WERI-Rb-1 (cell line): ENCODE results near the gene YWHAB.

Experiments
- DNase-seq: peaks from one replicate; pipeline ENCODE4 v3.0.0-alpha.2; 2020
- H3K27ac ChIP-seq: fragments of 250-450 bp; sonication (Bioruptor Pico); 2 replicates; pipeline ENCODE4 v1.5.1; 2020; ENCODE audit warnings: mild to moderate bottlenecking, moderate library complexity
- H3K27me3 ChIP-seq: fragments of 250-450 bp; sonication (Bioruptor Pico); 2 replicates; pipeline ENCODE4 v1.5.1; 2021; ENCODE audit warnings: mild to moderate bottlenecking, low read depth, moderate library complexity; ENCODE audit not compliant: insufficient read depth, severe bottlenecking
- H3K36me3 ChIP-seq: fragments of 250-450 bp; sonication (Bioruptor Pico); 2 replicates; pipeline ENCODE4 v1.5.1; 2020; ENCODE audit warnings: mild to moderate bottlenecking, moderate library complexity
- H3K4me3 ChIP-seq: 2 replicates; pipeline ENCODE4 v1.5.1; 2011; ENCODE audit warnings: low read depth, mild to moderate bottlenecking, control low read depth, low read length
- H3K9me3 ChIP-seq: fragments of 250-450 bp; sonication (Bioruptor Pico); 2 replicates; pipeline ENCODE4 v1.5.1; 2021; ENCODE audit warnings: mild to moderate bottlenecking, moderate library complexity; ENCODE audit not compliant: severe bottlenecking
- TF ChIP-seq, protein P1 (sequence below): IDR thresholded peaks from 2 replicates; pipeline ENCODE4 v1.5.1; 2011; ENCODE audit warnings: low read depth, mild to moderate bottlenecking, control low read depth, inconsistent platforms, low read length

YWHAB gene

DNA sequence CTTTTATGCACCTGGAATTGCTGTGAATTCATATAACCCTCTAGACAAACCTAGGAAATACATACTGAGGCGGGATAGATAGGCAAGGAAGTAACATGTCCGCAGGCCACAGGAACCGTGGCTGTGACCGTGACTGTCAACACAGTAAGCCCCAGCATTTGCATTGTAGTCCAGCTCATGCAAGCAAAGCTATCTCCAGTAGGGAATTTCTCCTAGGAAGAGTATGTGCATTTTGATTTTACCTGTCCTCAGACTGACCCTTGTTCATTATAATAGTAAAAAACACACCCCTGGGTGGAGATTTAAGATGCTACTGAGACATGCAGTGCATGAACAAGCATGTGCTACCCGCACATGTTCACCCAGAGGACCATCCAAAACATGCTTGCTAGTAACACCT lies 44.7 kb upstream of the YWHAB start:
- DNase-seq: no peak
- Histone ChIP-seq H3K4me3 (no peak overlapping the region), H3K36me3 (no peaks in the 10 kb centered on the region), H3K9me3 (no peaks in the 10 kb centered on the region), H3K27me3 (no peaks in the 10 kb centered on the region), H3K27ac (no peak overlapping the region)
- TF ChIP-seq, protein P1, sequence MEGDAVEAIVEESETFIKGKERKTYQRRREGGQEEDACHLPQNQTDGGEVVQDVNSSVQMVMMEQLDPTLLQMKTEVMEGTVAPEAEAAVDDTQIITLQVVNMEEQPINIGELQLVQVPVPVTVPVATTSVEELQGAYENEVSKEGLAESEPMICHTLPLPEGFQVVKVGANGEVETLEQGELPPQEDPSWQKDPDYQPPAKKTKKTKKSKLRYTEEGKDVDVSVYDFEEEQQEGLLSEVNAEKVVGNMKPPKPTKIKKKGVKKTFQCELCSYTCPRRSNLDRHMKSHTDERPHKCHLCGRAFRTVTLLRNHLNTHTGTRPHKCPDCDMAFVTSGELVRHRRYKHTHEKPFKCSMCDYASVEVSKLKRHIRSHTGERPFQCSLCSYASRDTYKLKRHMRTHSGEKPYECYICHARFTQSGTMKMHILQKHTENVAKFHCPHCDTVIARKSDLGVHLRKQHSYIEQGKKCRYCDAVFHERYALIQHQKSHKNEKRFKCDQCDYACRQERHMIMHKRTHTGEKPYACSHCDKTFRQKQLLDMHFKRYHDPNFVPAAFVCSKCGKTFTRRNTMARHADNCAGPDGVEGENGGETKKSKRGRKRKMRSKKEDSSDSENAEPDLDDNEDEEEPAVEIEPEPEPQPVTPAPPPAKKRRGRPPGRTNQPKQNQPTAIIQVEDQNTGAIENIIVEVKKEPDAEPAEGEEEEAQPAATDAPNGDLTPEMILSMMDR: no peak

DNA sequence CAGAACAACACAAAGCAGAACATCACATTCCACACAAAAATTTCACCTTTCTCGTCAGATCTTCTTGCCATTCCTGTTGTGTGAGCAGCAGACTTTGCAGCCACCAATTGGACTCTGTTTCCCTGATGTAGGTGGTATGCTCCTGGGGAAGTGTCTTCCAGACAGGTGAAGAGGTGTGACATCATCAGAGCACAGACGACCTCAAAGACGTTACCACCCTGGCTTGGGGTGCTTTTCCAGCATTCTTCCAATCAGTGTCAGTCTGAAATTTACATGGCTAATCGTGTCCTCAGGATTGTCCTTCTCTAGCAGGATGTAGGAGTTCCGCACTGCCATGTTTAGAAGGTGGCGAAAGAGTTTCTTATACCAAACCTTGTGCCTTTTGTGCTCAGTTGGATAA lies 43.5 kb upstream of the YWHAB start:
- H3K27me3 ChIP-seq: no peaks in the 10 kb centered on the region
- no peak overlapping the region for H3K27ac ChIP-seq
- DNase-seq: no peak
- H3K36me3 ChIP-seq: no peaks in the 10 kb centered on the region
- no peak overlapping the region for H3K4me3 ChIP-seq
- no peaks in the 10 kb centered on the region for H3K9me3 ChIP-seq
- TF ChIP-seq, protein P1: no peak

DNA sequence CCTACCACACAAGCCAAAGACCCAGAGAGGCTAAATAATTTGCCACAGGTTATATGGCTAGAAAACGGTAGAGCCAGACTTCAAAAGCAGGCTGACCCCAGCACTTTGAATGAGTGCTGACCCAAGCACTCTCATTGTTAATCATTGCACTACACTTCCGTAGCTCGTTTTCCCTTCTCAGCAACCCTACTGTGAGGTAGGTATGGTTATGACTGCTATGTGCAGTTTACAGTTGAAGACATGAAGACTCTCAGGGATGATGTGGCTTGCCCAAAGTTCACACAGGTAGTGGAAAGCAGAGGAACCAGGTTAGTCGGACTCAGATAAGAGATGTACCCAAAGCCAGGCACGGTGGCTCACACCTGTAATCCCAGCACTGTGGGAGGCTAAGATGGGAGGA lies 41.6 kb upstream of the YWHAB start:
- no peak overlapping the region for H3K27ac ChIP-seq
- no peak for DNase-seq
- no peaks in the 10 kb centered on the region for H3K27me3 ChIP-seq
- no peak overlapping the region for H3K4me3 ChIP-seq
- H3K9me3 ChIP-seq: no peaks in the 10 kb centered on the region
- TF ChIP-seq, protein P1: no peak
- H3K36me3 ChIP-seq: no peaks in the 10 kb centered on the region

DNA sequence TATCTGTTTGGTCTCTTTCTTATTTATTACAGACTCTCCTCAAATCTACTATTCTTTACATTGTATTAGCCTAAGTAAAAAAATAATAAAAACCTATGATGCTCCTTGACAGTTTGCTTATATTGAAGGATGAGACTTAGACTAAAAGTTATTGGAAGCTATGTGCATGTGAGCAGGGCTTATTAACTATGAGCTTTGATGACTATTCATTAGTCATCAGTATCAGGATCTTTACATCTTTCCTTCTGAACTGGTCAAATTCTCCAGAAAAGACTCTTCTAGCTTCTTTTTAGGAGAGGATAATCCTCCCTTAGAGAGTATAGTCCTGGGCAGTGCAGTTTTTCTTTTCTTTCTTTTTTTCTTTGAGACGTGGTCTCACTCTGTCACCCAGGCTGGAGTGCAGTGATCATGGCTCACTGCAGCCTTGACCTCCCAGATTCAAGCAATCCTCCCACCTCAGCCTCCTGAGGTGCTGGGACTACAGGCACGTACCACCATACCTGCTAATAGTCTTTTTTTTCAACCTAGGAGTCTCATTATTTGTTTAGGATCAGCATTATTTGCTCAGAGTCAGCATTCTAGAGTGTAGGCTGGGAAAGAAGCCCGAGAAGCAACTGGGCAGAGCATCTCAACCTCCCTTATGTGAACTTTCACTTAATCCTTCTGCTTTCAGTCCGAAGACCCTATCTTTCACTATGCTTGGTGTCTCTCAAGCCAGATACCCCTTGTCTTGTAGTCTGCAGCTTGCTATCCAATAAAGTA lies 37.1 kb upstream of the YWHAB start:
- H3K9me3 ChIP-seq: no peaks in the 10 kb centered on the region
- DNase-seq: no peak
- H3K27me3 ChIP-seq: no peaks in the 10 kb centered on the region
- H3K27ac ChIP-seq: no peak overlapping the region
- no peak overlapping the region for H3K4me3 ChIP-seq
- no peaks in the 10 kb centered on the region for H3K36me3 ChIP-seq
- TF ChIP-seq, protein P1: no peak

DNA sequence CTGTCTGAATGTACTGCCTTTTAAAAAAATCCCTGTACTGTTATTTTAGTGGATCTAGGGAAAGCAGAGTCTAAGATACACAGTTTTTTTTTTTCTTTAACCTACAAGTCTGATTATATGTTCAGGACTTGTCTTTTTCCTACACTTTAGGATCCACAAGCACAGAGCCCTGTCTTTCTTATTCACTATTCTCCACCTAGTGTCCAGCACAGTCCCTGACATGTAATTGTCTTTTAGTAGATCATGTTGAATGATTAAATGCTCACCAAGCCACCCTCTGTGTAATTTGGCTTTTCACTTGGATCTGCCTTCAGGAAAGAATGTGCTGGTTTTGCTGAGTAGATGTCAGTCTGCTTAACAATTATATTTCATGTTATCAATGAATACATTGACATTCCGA lies 35.8 kb upstream of the YWHAB start:
- Histone ChIP-seq H3K27ac (no peak overlapping the region), H3K9me3 (no peaks in the 10 kb centered on the region), H3K27me3 (no peaks in the 10 kb centered on the region), H3K36me3 (no peaks in the 10 kb centered on the region), H3K4me3 (no peak overlapping the region)
- TF ChIP-seq, protein P1: 0 out of 2 replicates have a peak, but pooled peaks have one; percentile 13
- DNase-seq: no peak

DNA sequence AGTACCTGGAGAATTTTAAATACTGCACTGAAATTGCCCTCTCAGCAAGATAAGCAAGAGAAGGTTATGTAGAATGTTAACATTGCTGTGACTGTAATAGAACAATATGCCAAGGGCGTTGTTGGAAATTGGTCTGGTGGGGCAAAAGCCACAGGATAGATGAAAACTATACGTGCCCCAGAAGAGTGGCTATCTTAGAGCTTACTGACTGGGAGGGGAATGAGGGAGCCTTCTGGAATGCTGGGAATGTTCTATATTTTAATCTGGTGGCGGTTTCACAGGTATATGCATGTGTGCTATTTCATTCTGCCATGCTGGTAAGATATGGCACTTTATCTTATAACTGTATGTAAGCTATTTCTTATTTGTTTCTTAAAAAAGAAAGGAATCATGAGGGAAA lies 35.2 kb upstream of the YWHAB start:
- Histone ChIP-seq H3K27me3 (no peaks in the 10 kb centered on the region), H3K9me3 (no peaks in the 10 kb centered on the region), H3K27ac (no peak overlapping the region), H3K4me3 (no peak overlapping the region), H3K36me3 (no peaks in the 10 kb centered on the region)
- TF ChIP-seq, protein P1: no peak
- DNase-seq: no peak
